Mammary epithelial cell (primary cell): ENCODE results near the gene FOXN3.

ENCODE experiments used
- EZH2 ChIP-seq: IDR thresholded peaks from 2 replicates; pipeline ENCODE4 v1.6.1; 2012; ENCODE audit warnings: low read length, inconsistent platforms, borderline replicate concordance
- TF ChIP-seq, protein P1 (sequence below), 2 donors: IDR thresholded peaks in 1 of 2; conservative IDR thresholded peaks in 1 of 2; 2 replicates each; pipeline ENCODE4 v1.5.1; 2011 to 2012; ENCODE audit warnings: inconsistent platforms in 2 of 2, low read length in 2 of 2, mild to moderate bottlenecking in 2 of 2, control low read depth in 1 of 2, low read depth in 1 of 2; ENCODE audit not compliant: insufficient read depth in 1 of 2; ENCODE audit errors: extremely low read depth in 1 of 2

DNA sequence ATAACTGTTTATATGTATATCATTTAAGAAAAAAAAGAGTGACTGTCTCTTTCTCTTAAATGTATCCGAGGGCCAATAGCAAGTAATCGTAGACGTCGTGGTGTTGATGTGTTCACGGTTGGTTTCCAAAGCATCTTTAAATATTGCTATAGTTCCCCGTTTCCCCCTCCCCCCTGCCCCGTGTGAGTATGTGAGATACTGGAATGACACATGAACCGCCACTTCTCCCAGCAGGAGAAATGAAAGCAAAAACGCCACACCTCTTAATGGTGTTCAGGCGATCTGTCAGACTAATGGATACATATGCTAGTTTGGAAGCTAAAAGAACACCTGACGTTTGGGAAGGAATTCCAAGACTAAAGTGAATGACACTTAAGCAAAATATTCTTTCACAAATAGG, 258.3 kb downstream of the FOXN3 start:
- TF ChIP-seq, protein P1, sequence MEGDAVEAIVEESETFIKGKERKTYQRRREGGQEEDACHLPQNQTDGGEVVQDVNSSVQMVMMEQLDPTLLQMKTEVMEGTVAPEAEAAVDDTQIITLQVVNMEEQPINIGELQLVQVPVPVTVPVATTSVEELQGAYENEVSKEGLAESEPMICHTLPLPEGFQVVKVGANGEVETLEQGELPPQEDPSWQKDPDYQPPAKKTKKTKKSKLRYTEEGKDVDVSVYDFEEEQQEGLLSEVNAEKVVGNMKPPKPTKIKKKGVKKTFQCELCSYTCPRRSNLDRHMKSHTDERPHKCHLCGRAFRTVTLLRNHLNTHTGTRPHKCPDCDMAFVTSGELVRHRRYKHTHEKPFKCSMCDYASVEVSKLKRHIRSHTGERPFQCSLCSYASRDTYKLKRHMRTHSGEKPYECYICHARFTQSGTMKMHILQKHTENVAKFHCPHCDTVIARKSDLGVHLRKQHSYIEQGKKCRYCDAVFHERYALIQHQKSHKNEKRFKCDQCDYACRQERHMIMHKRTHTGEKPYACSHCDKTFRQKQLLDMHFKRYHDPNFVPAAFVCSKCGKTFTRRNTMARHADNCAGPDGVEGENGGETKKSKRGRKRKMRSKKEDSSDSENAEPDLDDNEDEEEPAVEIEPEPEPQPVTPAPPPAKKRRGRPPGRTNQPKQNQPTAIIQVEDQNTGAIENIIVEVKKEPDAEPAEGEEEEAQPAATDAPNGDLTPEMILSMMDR (conservative IDR thresholded peaks at IDR 0.05 in 1 of 2, IDR thresholded peaks at IDR 0.05 in 1 of 2; ENCODE audit: extremely low read depth in 1 of 2, insufficient read depth in 1 of 2, low read depth in 1 of 2, low read length in 2 of 2) = no peak
- TF ChIP-seq EZH2 = no peak
